GM21576 (cell line): ENCODE data around the gene TMEM44.
A peak's percentile ranks its signal among the peaks of the same experiment; 100 is the strongest.

Experiments used
- ATAC-seq: cut with Tn5 transposase; IDR thresholded peaks from one replicate; pipeline ENCODE4 v1.9.1; 2021; ENCODE audit warnings: mild to moderate bottlenecking, moderate library complexity; ENCODE audit not compliant: unreplicated experiment

Gene TMEM44

GRCh38 chr3:194584320-194584776, 48.9 kb downstream of the TMEM44 start:
- peak; percentile 2 for ATAC-seq

GRCh38 chr3:194582196-194582905, 50.9 kb downstream of the TMEM44 start:
- ATAC-seq, result no peak

DNA sequence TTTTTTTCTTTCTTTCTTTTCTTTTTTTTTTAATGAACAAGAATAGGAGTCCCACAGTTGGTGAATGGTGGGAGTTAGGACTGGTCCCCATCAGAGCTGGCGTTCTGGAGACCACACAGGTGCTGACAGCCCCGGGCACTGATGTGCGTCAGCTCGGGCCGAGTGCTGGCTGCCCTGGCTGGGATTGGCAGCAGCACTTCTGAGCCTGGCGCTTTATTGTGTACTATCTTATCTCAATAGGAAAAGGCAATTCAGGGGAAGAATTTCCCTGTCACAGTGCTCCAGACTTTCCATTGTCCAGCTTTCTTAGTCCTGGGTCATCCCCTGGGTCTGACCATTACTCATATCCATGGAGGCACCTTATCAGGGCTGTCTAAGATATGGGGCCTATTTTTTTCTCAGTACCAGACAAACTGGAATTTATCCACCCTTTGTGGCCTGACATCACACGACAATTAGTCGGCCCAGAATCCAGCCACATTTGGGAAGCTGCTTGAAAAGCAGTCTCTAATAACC, 54.1 kb downstream of the TMEM44 start:
- ATAC-seq, result no peak

- ATAC-seq, result no peak
Observed at GRCh38 chr3:194577986-194578905, 55.0 kb downstream of the TMEM44 start.

- no peak for ATAC-seq
Observed at GRCh38 chr3:194575484-194576210, 57.6 kb downstream of the TMEM44 start.

GRCh38 chr3:194574639-194575483, 58.4 kb downstream of the TMEM44 start:
- ATAC-seq, result no peak

DNA sequence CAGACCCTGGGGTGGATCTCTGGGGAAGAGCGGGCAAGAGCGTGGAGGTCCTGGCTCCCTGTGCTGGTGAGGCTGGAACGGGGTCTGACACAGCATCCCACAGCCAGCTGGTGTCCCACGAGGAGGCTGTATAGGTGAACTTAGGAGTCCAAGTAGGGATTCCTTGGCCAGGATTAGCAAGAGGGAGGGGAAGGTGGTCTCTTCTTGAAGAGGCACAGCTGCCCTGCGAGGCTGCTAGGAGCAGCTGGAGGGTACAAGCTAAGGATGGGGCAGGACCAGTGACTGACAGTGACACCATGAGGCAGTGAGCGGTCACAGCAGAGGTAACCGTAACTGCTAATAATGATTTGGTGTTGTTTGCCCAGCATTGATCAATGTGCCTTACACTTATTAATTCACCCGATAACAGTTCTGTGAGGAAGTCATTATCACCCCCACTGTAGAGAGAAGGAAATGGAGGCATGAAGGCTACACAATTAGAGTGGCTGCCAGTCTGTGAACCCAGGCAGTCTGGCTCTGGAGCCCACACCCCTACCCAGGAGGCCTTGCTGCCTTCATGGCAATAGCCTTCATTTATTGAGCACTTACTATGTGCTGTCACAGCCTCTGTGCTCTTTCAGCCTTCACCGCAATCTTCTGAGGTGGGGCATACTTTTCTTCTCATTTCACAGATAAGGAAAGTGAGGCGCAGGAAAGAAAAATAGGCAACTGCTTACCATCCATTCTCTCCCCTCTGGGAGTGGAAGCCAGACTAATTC, 59.4 kb downstream of the TMEM44 start:
- peak; percentile 82 for ATAC-seq

DNA sequence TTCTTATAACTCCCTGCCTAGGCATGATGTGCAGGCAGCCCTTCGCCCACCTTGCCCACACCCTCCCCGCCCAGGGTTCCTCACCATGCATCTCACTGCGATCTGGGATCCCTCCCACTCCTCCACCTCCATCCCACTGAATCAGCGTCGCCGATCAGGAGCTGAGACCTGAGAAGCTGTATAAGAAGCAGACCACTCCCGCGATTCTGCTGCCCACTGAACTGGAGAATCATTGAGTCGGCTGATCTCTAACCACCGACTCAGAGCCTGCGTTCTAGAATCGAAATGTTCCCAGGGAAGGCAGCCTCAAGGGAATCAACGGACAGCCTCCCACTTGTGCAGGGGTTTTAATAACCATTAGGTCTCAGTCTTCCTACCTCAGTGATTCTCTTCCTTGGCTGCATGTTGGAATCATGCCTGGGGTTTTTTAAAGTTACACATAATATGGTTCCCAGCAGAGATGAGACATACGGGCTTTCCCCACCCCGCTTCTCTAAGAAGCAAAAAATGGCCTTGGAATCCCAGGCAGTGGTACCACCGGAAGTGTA, 60.2 kb downstream of the TMEM44 start:
- ATAC-seq, result no peak

DNA sequence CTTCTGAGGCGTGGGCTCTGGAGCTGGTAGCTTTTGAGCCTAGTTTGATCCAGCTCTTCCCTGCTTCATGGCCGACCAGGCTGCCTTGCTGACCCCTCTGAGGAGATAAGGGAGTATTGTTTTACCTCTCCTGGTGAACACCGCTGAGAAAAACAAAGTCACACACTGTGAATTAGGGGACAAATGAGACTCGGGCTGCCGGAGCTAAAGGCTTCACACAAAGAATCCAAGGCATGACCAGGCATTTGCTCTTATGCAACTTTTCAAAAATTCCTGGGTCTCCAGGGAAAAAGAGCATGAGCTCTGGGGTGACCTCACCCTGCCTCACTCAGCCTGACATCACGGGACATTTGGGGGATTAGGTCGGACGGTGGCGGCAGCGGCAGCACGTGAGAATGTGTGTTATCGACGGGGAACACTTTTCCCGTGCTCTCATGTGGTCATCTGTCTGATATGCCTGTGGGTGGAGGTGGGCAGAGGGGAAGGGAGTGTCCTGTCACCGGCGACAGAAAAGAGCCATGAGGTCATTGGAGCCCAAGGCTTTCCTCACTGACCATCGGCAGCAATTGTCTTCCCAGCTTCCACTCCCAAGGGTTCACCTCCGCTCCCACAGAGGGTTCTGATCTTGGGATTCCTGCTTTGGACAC, 61.0 kb downstream of the TMEM44 start:
- ATAC-seq, result no peak

DNA sequence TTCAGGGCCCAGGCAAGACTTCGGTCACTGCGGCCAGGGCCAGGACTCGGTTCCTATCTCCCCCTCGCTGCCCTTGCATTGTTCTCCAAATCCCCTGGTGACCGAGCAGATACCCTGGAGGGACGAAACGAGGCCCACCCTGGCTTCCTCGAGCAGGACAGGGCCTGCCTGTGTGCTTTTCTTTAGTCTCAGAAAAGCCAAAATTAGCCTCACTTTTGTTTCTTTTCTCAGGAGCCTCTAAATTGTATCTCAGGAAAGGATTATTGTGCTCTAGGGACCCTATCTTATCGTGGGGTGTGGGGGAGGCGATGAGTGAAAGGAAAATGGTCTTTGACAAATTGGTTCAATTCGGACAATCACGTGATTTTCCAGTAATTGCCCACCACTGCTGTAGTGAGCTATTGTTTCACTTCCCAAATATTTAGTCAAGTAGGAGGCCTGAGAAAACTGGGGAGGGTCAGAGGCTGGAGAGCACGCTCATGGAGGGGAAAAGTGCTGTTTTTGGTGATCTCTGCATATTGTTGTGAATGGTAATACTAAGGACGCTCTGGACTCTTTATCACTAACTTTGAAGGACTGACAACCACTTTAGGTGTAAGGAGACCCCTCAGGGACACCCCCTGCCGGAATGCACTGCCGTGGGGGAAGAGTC, 61.6 kb downstream of the TMEM44 start:
- ATAC-seq, result no peak

GRCh38 chr3:194570898-194571297, 62.3 kb downstream of the TMEM44 start:
- ATAC-seq, result no peak

GRCh38 chr3:194570235-194570634, 63.0 kb downstream of the TMEM44 start:
- no peak for ATAC-seq

- ATAC-seq, result no peak
Observed at GRCh38 chr3:194569252-194569651, 64.0 kb downstream of the TMEM44 start.

DNA sequence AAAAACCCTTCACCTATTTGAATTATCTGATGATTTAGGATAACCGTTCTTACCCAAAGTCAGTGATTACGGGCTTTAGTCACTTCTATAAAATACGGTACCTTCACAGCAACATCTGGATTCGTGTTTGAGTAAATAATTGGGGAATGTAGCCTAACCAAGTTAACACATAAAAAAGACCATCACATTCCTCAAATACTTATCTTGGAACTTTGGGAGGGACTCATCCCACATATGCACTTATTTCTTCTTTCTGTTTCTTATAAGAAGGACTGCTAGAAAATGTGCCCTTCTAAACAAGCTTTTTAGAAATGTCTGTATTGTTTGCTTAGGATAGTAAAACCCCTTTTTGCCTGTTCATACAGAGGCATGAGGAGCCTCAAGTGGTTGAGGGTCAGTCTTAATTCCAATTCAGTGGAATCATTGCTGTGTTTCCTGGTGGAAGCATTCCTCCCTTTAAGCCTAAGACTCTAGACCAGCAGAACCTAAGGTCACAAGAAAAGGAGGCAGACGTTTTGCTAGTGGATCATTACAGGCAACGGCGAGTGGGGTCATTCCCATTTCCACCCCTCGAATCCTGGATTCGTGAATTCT, 67.5 kb downstream of the TMEM44 start:
- ATAC-seq, result no peak

DNA sequence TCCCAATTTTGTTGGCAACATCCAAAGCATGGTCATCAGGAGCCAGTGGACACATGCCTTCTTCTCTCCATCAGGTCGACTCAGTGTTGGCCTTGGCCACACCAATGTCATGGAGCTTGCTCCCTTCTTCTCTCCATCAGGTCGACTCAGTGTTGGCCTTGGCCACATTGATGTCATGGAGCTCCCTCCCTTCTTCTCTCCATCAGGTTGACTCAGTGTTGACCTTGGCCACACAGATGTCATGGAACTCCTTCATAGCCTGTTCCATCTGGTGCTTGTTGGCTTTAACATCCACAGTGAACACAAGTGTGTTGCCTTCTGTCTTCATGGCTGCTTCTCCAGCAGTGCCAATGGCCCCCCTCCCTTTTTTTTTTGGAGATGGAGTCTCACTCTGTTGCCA, 70.2 kb downstream of the TMEM44 start:
- ATAC-seq, result no peak

DNA sequence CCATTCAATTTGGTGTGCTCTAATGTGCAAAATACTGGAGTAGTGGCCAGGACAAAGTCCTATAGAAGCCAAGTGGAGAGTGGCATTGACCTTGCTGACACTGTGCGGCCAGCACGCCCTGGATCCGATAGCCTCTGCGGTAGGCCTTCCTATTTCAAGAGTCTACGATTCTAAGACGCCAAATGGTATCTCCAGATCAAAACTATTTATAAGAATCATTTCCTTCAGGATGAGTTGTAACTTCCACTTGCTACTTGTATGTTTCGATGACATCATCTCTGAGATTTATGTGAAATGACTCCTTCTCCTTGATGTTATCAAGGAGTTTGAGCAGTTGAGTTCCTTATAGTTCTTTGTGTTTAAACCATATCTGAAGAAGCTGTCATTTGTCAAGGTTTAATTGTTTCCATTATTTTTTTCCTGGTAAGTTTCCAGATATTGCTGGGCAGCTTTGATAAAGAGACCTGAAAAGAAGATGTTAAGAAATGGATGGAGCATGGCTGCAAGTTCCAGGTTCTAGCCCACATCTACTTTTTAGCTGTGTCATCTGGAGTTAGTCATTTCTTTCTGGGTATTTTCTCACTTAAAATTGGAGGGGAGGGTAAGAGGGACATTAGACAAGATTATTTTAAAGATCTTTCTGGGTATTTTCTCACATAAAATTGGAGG, 71.8 kb downstream of the TMEM44 start:
- no peak for ATAC-seq

DNA sequence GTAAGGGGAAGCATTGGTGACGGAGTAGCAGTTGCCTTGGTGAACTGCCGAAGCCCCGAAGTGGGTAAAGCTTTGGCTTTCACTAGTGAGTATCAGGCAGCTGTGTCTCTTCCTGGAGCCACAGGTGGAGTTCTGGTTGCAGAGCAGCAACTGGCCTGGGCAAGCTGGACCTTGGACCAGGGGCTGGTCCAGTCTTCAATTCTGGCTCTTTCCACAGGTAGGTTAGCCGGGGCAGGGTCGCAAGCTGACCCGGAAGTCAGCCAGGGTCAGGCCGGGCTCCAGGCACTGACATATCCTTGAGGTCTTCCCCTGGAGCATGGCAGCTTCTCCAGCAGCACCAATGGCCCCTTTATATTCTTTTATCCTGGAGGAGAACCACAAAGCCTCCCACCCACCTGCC, 73.2 kb downstream of the TMEM44 start:
- ATAC-seq, result no peak
